BJ (cell line): ENCODE data around the gene SSNA1. TPM values are rescaled to one million over a fixed set of nuclear protein-coding genes. Genes with fewer than 3 reads are reported as not detected.

Experiments
- CTCF ChIA-PET: fragments of 350-600 bp; formaldehyde crosslinking; extraction: SDS; loops from one replicate; lab custom pipeline; 2021; ENCODE audit warnings: antibody characterized with exemption, inconsistent platforms; lab: Yijun Ruan, JAX
- POLR2A ChIA-PET: fragments of 300-600 bp; sonication (Branson Sonifier 250); formaldehyde crosslinking; extraction: SDS; loops from one replicate; lab custom pipeline; 2021; ENCODE audit warnings: antibody characterized with exemption; lab: Charles Lee
- DNase-seq: peaks from one replicate; pipeline ENCODE4 v3.0.0-alpha.2; 2011; ENCODE audit warnings: low read depth
- H3K27me3 ChIP-seq: 2 replicates; pipeline ENCODE4 v1.6.0; 2011; ENCODE audit warnings: low read length; ENCODE audit not compliant: control insufficient read depth, insufficient read depth
- H3K36me3 ChIP-seq: 2 replicates; pipeline ENCODE4 v1.5.1; 2011; ENCODE audit warnings: low read length; ENCODE audit not compliant: control insufficient read depth, insufficient read depth
- H3K4me3 ChIP-seq: 2 replicates; pipeline ENCODE4 v1.5.1; 2011; ENCODE audit warnings: low read depth, mild to moderate bottlenecking, control low read depth, low read length
- CTCF ChIP-seq: IDR thresholded peaks from 2 replicates; pipeline ENCODE4 v1.5.1; 2011; ENCODE audit warnings: low read depth, mild to moderate bottlenecking, control low read depth, inconsistent platforms, low read length, moderate library complexity; ENCODE audit not compliant: insufficient read depth
- polyA plus RNA-seq: library from polyadenylated mRNA; depleted of rRNA; stranded (reverse); fragments of >200 nt; gene quantifications from 2 replicates; pipeline ENCODE4 v1.2.3, GENCODE V29; 2011

SSNA1 gene
- polyA plus RNA-seq, 1 experiment = 81.4 TPM

- Histone ChIP-seq H3K4me3 (no peak overlapping the region), H3K27me3 (no peaks in the 10 kb centered on the region), H3K36me3 (peaks cover 33% of the 10 kb centered on the region)
- TF ChIP-seq CTCF = no peak
- CTCF ChIA-PET = interaction anchor here (1.4 kb wide), 1 partner anchor 8 kb away, joined by 3 read pairs; no protein-coding TSS in a partner anchor
- DNase-seq = no peak
- POLR2A ChIA-PET = interaction anchor here (0.5 kb wide), 1 partner anchor 39 kb away, joined by 6 read pairs; no protein-coding TSS in a partner anchor
Observed at GRCh38 chr9:137183980-137184595, 4.4 kb upstream of the SSNA1 start.

GRCh38 chr9:137184881-137185660 is 3.4 kb upstream of the SSNA1 start:
- POLR2A ChIA-PET = no interaction called here
- no peaks in the 10 kb centered on the region for H3K27me3 ChIP-seq
- no peak for DNase-seq
- H3K4me3 ChIP-seq = no peak overlapping the region
- CTCF ChIA-PET = interaction anchor here (1.4 kb wide), 1 partner anchor 9 kb away, joined by 3 read pairs; no protein-coding TSS in a partner anchor
- TF ChIP-seq CTCF = no peak
- peaks cover 36% of the 10 kb centered on the region for H3K36me3 ChIP-seq

GRCh38 chr9:137185921-137186320 is 2.6 kb upstream of the SSNA1 start:
- CTCF ChIA-PET = no interaction called here
- H3K27me3 ChIP-seq = no peaks in the 10 kb centered on the region
- TF ChIP-seq CTCF = no peak
- POLR2A ChIA-PET = no interaction called here
- no peak overlapping the region for H3K4me3 ChIP-seq
- DNase-seq = no peak
- peaks cover 41% of the 10 kb centered on the region for H3K36me3 ChIP-seq

GRCh38 chr9:137186385-137186784 is 2.1 kb upstream of the SSNA1 start:
- H3K4me3 ChIP-seq = no peak overlapping the region
- POLR2A ChIA-PET = no interaction called here
- no peak for TF ChIP-seq CTCF
- H3K27me3 ChIP-seq = no peaks in the 10 kb centered on the region
- CTCF ChIA-PET = no interaction called here
- DNase-seq = no peak
- peaks cover 42% of the 10 kb centered on the region for H3K36me3 ChIP-seq

- DNase-seq = no peak
- Histone ChIP-seq H3K4me3 (peak overlapping the region; percentile 98), H3K27me3 (no peaks in the 10 kb centered on the region), H3K36me3 (peaks cover 43% of the 10 kb centered on the region)
- TF ChIP-seq CTCF = no peak
- ChIA-PET CTCF (interaction anchor here (0.8 to 1.4 kb wide), 4 partner anchors 10 to 359 kb away, joined by 3 to 5 read pairs (median 4); partner anchors contain the start of gene TMEM210), POLR2A (no interaction called here)
Observed at GRCh38 chr9:137187386-137187785, 1.1 kb upstream of the SSNA1 start.
